ENCODE data around the gene M6PR.

DNA sequence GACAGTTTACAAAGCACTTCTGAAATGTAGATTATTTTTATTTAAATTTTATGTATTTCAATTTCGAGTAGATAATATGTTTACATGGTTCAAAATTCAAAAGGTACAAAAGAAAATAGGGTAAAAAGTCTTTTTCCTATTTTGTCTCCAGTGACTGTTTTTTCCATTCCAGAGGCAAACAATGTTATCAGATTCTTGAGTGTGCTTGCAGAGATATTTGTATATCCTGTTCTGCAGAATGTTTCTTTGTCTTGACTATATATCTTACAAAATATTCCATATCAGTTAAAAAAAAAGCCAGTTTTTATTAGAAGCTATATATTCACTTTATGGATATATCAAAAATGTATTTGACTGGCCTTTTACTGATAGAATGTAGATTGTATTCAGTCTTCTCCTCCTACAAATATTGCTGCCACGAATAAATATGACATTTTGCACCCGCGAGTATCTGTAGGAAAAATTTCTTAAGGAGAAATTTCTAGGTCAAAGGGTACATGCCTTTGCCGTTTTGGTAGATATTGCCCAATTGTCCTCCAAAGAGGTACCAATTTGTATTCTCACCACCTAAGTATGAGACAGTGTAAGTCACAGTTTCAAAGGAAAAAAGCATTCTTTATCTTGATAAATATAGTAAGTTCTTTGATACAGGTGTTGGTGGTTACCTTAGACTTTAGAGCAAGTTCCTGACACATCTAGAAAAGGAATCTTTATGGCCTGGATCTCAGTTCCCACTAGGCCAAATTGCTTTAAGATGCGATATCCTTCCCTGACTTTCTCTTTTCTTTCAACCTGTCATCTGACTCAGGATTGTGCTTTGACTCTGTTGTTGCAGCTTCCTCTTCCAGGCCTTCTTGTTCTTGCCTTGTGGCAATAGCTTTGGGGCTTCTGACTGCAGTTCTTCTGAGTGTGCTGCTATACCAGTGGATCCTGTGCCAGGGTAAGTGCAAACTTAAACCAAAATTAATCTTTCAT, 42.2 kb upstream of the M6PR start:
- TF ChIP-seq POLR2A (IDR thresholded peaks at IDR 0.05), result no peak
- TF ChIP-seq, protein P1, sequence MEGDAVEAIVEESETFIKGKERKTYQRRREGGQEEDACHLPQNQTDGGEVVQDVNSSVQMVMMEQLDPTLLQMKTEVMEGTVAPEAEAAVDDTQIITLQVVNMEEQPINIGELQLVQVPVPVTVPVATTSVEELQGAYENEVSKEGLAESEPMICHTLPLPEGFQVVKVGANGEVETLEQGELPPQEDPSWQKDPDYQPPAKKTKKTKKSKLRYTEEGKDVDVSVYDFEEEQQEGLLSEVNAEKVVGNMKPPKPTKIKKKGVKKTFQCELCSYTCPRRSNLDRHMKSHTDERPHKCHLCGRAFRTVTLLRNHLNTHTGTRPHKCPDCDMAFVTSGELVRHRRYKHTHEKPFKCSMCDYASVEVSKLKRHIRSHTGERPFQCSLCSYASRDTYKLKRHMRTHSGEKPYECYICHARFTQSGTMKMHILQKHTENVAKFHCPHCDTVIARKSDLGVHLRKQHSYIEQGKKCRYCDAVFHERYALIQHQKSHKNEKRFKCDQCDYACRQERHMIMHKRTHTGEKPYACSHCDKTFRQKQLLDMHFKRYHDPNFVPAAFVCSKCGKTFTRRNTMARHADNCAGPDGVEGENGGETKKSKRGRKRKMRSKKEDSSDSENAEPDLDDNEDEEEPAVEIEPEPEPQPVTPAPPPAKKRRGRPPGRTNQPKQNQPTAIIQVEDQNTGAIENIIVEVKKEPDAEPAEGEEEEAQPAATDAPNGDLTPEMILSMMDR (IDR thresholded peaks at IDR 0.05), result no peak

Measured in uterus (tissue), 2 donors.